ENCODE results near the gene KRTAP12-3. TPM values are rescaled to one million over a fixed set of nuclear protein-coding genes. Genes with fewer than 3 reads are reported as not detected.

The KRTAP12-3 gene
- polyA plus RNA-seq, 3 donors = not detected

DNA sequence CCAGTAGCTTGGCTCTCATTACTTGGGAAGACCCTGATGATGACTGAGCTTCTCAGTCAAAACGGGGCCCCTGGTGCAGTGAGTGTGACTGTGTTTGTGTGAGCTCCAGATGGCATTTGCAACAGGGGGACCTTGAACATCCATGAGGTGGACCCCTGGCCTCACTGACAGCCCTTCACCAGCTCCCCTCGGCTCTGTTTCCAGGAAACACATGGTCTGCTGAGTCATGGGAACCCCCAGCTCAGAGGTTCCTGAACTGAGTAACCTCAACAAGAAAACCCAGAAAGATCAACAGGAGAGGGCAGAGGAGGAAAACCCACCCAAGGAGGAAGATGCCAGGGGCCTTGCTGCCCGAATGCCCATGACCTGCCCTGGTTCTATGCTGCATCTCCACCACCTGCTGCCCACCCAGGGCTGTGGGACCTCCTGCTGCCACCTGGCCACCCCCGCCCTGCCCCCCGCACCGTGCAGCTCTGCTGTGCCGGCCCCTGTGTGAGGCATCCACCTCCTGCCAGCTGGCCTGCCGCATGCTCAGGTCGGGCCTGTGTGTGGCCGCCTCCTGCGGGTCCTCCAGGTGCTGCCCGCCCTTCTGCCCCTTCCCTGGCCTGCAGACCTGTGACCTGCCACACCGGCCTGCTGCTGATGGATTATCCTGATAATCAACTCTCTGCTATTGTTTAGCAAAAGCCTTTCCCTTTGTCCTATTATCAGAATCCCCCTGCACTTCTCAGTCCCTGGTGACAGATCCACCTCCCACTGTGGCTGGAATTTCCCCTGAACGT lies 28.5 kb downstream of the KRTAP12-3 start:
- H3K4me2 ChIP-seq (replicated peaks; ENCODE audit: extremely low read depth, low read length, poor library complexity, severe bottlenecking) = no peak overlapping the region
- no peaks in the 10 kb centered on the region for H3K4me1 Mint-ChIP-seq
- no peaks in the 10 kb centered on the region for H3K4me1 ChIP-seq (ENCODE audit: control insufficient read depth in 1 of 2, insufficient read depth in 2 of 2, low read length in 2 of 2)
- DNase-seq = no peak
- H3K79me2 ChIP-seq (ENCODE audit: insufficient read depth, low read length) = no peaks in the 10 kb centered on the region
- H3K36me3 Mint-ChIP-seq = no peaks in the 10 kb centered on the region
- no peak overlapping the region for H3K27ac ChIP-seq (ENCODE audit: low read depth in 1 of 2, low read length in 2 of 2)
- H3K27me3 Mint-ChIP-seq (ENCODE audit: low read depth in 3 of 3) = peaks cover 12 to 24% (median 17%) of the 10 kb centered on the region in 3 donors
- H2AFZ ChIP-seq (ENCODE audit: insufficient read depth, low read depth, low read length, poor library complexity, severe bottlenecking) = no peak overlapping the region
- H3K9me3 Mint-ChIP-seq = peaks cover 0 to 2% (median 0%) of the 10 kb centered on the region in 7 donors
- WGBS (ENCODE audit: insufficient coverage) = 36% methylated on average over 7 of the region's 14 CpGs
- no peaks in the 10 kb centered on the region for H3K27me3 ChIP-seq (ENCODE audit: control insufficient read depth in 2 of 2, insufficient read depth in 2 of 2, low read length in 2 of 2)
- no peak overlapping the region for H3K4me3 ChIP-seq (replicated peaks in 1 of 3; ENCODE audit: low read depth in 2 of 3, low read length in 3 of 3)
- H3K4me3 Mint-ChIP-seq = no peak overlapping the region
- no peak for TF ChIP-seq CTCF (IDR thresholded peaks at IDR 0.05)
- H3K9ac ChIP-seq (ENCODE audit: insufficient read depth, low read length, poor library complexity, severe bottlenecking) = no peak overlapping the region
- H3K36me3 ChIP-seq (replicated peaks in 1 of 2; ENCODE audit: control insufficient read depth in 1 of 2, insufficient read depth in 2 of 2, low read length in 2 of 2) = no peaks in the 10 kb centered on the region
- H3K9me3 ChIP-seq (replicated peaks in 1 of 2; ENCODE audit: control insufficient read depth in 1 of 2, insufficient read depth in 1 of 2, low read length in 2 of 2) = no peaks in the 10 kb centered on the region
- no peaks in the 10 kb centered on the region for H4K20me1 ChIP-seq (ENCODE audit: insufficient read depth, low read length)
- no peak overlapping the region for H3K27ac Mint-ChIP-seq
- intact Hi-C loops (cut with micrococcal nuclease) = no loop called here

DNA sequence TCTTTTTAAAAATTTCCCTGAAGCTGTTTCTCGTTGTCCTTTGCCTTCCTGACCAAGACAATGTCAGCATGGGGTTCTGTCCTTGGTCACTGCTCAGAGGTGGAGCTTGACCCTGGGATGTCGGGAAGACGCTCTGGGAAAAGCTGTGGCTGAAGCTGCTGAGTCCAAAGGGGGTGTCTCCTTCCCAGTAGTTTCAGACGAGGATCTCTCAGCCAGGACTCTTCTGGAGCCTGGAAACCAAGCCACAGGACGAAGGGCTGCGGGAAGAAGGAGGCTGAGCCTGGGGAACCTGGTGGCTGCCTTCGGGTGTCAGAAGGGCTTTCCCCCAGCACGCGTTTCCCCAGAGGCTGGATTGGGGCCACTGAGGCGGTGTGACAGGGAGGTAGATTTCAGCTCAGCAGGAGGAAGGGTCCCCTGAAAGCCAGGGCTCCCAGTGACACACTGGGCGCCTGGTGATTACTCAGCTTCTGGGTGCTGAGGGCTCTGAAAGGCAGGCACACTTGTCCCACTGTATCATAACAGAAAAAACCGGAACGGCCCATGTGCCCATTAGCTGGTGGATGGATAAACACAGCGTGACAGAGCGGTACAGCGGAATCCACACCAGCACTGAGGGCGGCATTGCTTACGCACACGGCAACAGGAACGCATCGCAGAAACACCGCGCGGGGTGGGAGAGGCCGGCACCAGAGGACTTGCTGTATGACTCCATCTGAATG lies 29.3 kb downstream of the KRTAP12-3 start:
- Mint-ChIP-seq H3K4me3 (no peak overlapping the region), H3K9me3 (peaks cover 0 to 4% (median 1%) of the 10 kb centered on the region in 7 donors), H3K27me3 (ENCODE audit: low read depth in 3 of 3) (peaks cover 10 to 27% (median 19%) of the 10 kb centered on the region in 3 donors), H3K27ac (no peak overlapping the region), H3K36me3 (no peaks in the 10 kb centered on the region), H3K4me1 (no peaks in the 10 kb centered on the region)
- Histone ChIP-seq H3K27ac (ENCODE audit: low read depth in 1 of 2, low read length in 2 of 2) (no peak overlapping the region), H4K20me1 (ENCODE audit: insufficient read depth, low read length) (no peaks in the 10 kb centered on the region), H3K79me2 (ENCODE audit: insufficient read depth, low read length) (no peaks in the 10 kb centered on the region), H3K4me2 (replicated peaks; ENCODE audit: extremely low read depth, low read length, poor library complexity, severe bottlenecking) (no peak overlapping the region), H2AFZ (ENCODE audit: insufficient read depth, low read depth, low read length, poor library complexity, severe bottlenecking) (no peak overlapping the region), H3K9me3 (replicated peaks in 1 of 2; ENCODE audit: control insufficient read depth in 1 of 2, insufficient read depth in 1 of 2, low read length in 2 of 2) (no peaks in the 10 kb centered on the region), H3K4me1 (ENCODE audit: control insufficient read depth in 1 of 2, insufficient read depth in 2 of 2, low read length in 2 of 2) (no peaks in the 10 kb centered on the region), H3K27me3 (ENCODE audit: control insufficient read depth in 2 of 2, insufficient read depth in 2 of 2, low read length in 2 of 2) (no peaks in the 10 kb centered on the region), H3K9ac (ENCODE audit: insufficient read depth, low read length, poor library complexity, severe bottlenecking) (no peak overlapping the region), H3K4me3 (replicated peaks in 1 of 3; ENCODE audit: low read depth in 2 of 3, low read length in 3 of 3) (no peak overlapping the region), H3K36me3 (replicated peaks in 1 of 2; ENCODE audit: control insufficient read depth in 1 of 2, insufficient read depth in 2 of 2, low read length in 2 of 2) (no peaks in the 10 kb centered on the region)
- WGBS (ENCODE audit: insufficient coverage) = 90% methylated on average over 22 of the region's 25 CpGs
- no peak for DNase-seq
- intact Hi-C loops (cut with micrococcal nuclease) = no loop called here
- TF ChIP-seq CTCF (IDR thresholded peaks at IDR 0.05) = no peak
